ENCODE results near the gene DNAH11. TPM values are rescaled to one million over a fixed set of nuclear protein-coding genes. Genes with fewer than 3 reads are reported as not detected.
"Not testable (repeated sequence)": the region's sequence is repeated elsewhere in the genome, so short reads cannot be mapped to it uniquely, and the experiment has no call there.

Gene DNAH11
- total and polyA plus RNA-seq, 4 donors, result 7.5 to 16.8 (median 7.7) TPM

- no peak for DNase-seq (ENCODE audit: low read depth in 4 of 6, low spot score in 6 of 6)
- H3K27ac ChIP-seq (ENCODE audit: low read depth, low read length), result no peak overlapping the region
Observed at GRCh38 chr7:21719846-21720245, 177.0 kb downstream of the DNAH11 start.

GRCh38 chr7:21722371-21722770 lies 179.5 kb downstream of the DNAH11 start:
- Histone ChIP-seq H3K36me3 (ENCODE audit: control insufficient read depth, insufficient read depth, low read length) (no peaks in the 10 kb centered on the region), H3K27me3 (ENCODE audit: control insufficient read depth, insufficient read depth, low read length) (no peaks in the 10 kb centered on the region), H3K9me3 (ENCODE audit: control insufficient read depth, insufficient read depth, low read length) (no peaks in the 10 kb centered on the region), H3K4me3 (ENCODE audit: low read depth, low read length) (no peak overlapping the region), H3K4me1 (ENCODE audit: control insufficient read depth, insufficient read depth, low read length) (no peaks in the 10 kb centered on the region), H3K27ac (ENCODE audit: low read depth, low read length) (no peak overlapping the region)
- WGBS (ENCODE audit: insufficient coverage), result no CpG with 5 or more reads among the region's 4 CpGs
- no peak for DNase-seq (ENCODE audit: low read depth in 4 of 6, low spot score in 6 of 6)

More at GRCh38 chr7:21719846-21720245, 177.0 kb downstream of the DNAH11 start:
- no peak overlapping the region for H3K4me3 ChIP-seq (ENCODE audit: low read depth, low read length)
- no peaks in the 10 kb centered on the region for H3K4me1 ChIP-seq (ENCODE audit: control insufficient read depth, insufficient read depth, low read length)
- WGBS (ENCODE audit: insufficient coverage), result 93% methylated on average over 6 of the region's 10 CpGs
- H3K27me3 ChIP-seq (ENCODE audit: control insufficient read depth, insufficient read depth, low read length), result no peaks in the 10 kb centered on the region
- H3K9me3 ChIP-seq (ENCODE audit: control insufficient read depth, insufficient read depth, low read length), result no peaks in the 10 kb centered on the region
- no peaks in the 10 kb centered on the region for H3K36me3 ChIP-seq (ENCODE audit: control insufficient read depth, insufficient read depth, low read length)

DNA sequence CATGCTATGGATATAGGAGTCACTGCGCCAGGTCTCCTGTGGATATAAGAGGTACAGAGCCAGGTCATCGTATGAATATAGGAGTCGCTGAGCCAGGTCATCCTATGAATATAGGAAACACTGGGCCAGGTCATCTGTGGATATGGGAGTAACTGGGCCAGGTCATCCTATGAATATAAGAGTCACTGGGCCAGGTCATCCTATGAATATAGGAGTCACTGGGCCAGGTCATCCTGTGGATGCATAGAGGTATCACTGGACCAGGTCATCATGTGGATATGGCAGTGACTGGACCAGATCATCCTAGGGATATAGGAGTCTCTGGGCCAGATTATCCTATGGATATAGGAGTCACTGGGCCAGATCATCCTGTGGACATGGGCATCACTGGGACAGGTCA lies 181.7 kb downstream of the DNAH11 start:
- no peaks in the 10 kb centered on the region for H3K27me3 ChIP-seq (ENCODE audit: control insufficient read depth, insufficient read depth, low read length)
- no peaks in the 10 kb centered on the region for H3K9me3 ChIP-seq (ENCODE audit: control insufficient read depth, insufficient read depth, low read length)
- no peak for DNase-seq (ENCODE audit: low read depth in 4 of 6, low spot score in 6 of 6)
- H3K36me3 ChIP-seq (ENCODE audit: control insufficient read depth, insufficient read depth, low read length), result no peaks in the 10 kb centered on the region
- WGBS (ENCODE audit: insufficient coverage), result 90% methylated on average over 3 of the region's 3 CpGs
- no peak overlapping the region for H3K4me3 ChIP-seq (ENCODE audit: low read depth, low read length)
- no peaks in the 10 kb centered on the region for H3K4me1 ChIP-seq (ENCODE audit: control insufficient read depth, insufficient read depth, low read length)
- H3K27ac ChIP-seq (ENCODE audit: low read depth, low read length), result no peak overlapping the region

- Histone ChIP-seq H3K4me3 (ENCODE audit: low read depth, low read length) (no peak overlapping the region), H3K4me1 (ENCODE audit: control insufficient read depth, insufficient read depth, low read length) (no peaks in the 10 kb centered on the region), H3K27ac (ENCODE audit: low read depth, low read length) (no peak overlapping the region), H3K9me3 (ENCODE audit: control insufficient read depth, insufficient read depth, low read length) (no peaks in the 10 kb centered on the region), H3K27me3 (ENCODE audit: control insufficient read depth, insufficient read depth, low read length) (no peaks in the 10 kb centered on the region), H3K36me3 (ENCODE audit: control insufficient read depth, insufficient read depth, low read length) (no peaks in the 10 kb centered on the region)
- 100% methylated on average over 1 of the region's 2 CpGs for WGBS (ENCODE audit: insufficient coverage)
- no peak for DNase-seq (ENCODE audit: low read depth in 4 of 6, low spot score in 6 of 6)
Observed at GRCh38 chr7:21730399-21730798, 187.6 kb downstream of the DNAH11 start.

- H3K27ac ChIP-seq (ENCODE audit: low read depth, low read length), result no peak overlapping the region
Observed at GRCh38 chr7:21731977-21732376, 189.1 kb downstream of the DNAH11 start.

GRCh38 chr7:21732956-21733355 lies 190.1 kb downstream of the DNAH11 start:
- not testable (repeated sequence) for H3K27ac ChIP-seq (ENCODE audit: low read depth, low read length); H3K4me3 ChIP-seq (ENCODE audit: low read depth, low read length); DNase-seq (ENCODE audit: low read depth in 4 of 6, low spot score in 6 of 6); H3K27me3 ChIP-seq (ENCODE audit: control insufficient read depth, insufficient read depth, low read length); H3K4me1 ChIP-seq (ENCODE audit: control insufficient read depth, insufficient read depth, low read length); H3K36me3 ChIP-seq (ENCODE audit: control insufficient read depth, insufficient read depth, low read length); H3K9me3 ChIP-seq (ENCODE audit: control insufficient read depth, insufficient read depth, low read length)
- 94% methylated on average over 3 of the region's 6 CpGs for WGBS (ENCODE audit: insufficient coverage)

More at GRCh38 chr7:21731977-21732376, 189.1 kb downstream of the DNAH11 start:
- no peak for DNase-seq (ENCODE audit: low read depth in 4 of 6, low spot score in 6 of 6)
- Histone ChIP-seq H3K36me3 (ENCODE audit: control insufficient read depth, insufficient read depth, low read length) (no peaks in the 10 kb centered on the region), H3K27me3 (ENCODE audit: control insufficient read depth, insufficient read depth, low read length) (no peaks in the 10 kb centered on the region), H3K9me3 (ENCODE audit: control insufficient read depth, insufficient read depth, low read length) (no peaks in the 10 kb centered on the region), H3K4me1 (ENCODE audit: control insufficient read depth, insufficient read depth, low read length) (no peaks in the 10 kb centered on the region), H3K4me3 (ENCODE audit: low read depth, low read length) (no peak overlapping the region)
- WGBS (ENCODE audit: insufficient coverage), result 94% methylated on average over 2 of the region's 3 CpGs

- Histone ChIP-seq H3K9me3 (ENCODE audit: control insufficient read depth, insufficient read depth, low read length) (no peaks in the 10 kb centered on the region), H3K36me3 (ENCODE audit: control insufficient read depth, insufficient read depth, low read length) (no peaks in the 10 kb centered on the region), H3K4me1 (ENCODE audit: control insufficient read depth, insufficient read depth, low read length) (no peaks in the 10 kb centered on the region), H3K27ac (ENCODE audit: low read depth, low read length) (no peak overlapping the region), H3K27me3 (ENCODE audit: control insufficient read depth, insufficient read depth, low read length) (no peaks in the 10 kb centered on the region), H3K4me3 (ENCODE audit: low read depth, low read length) (no peak overlapping the region)
- WGBS (ENCODE audit: insufficient coverage), result 79% methylated on average over 2 of the region's 5 CpGs
- DNase-seq (ENCODE audit: low read depth in 4 of 6, low spot score in 6 of 6), result no peak
Observed at GRCh38 chr7:21733837-21734236, 191.0 kb downstream of the DNAH11 start.

DNA sequence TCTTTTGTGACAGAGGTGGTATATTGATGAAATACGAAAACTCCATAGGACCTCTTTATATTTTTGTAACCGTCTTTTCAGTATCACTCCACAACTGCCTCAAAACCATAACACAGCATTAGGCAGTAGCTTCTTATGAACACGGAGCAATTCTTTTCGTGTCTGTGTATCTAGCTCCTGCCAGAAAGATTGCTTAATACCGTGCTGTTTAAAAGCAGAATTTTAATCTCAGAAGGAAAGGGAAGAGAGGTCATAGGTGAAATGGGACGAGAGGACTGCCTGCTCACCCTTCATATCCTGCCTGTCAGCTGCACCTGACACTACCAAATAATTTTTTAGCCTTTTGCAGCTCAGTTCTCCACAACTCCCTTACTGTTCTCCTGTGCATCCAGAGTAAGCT lies 200.7 kb downstream of the DNAH11 start:
- no peak overlapping the region for H3K27ac ChIP-seq (ENCODE audit: low read depth, low read length)
- no peaks in the 10 kb centered on the region for H3K27me3 ChIP-seq (ENCODE audit: control insufficient read depth, insufficient read depth, low read length)
- DNase-seq (ENCODE audit: low read depth in 4 of 6, low spot score in 6 of 6), result no peak
- no peaks in the 10 kb centered on the region for H3K4me1 ChIP-seq (ENCODE audit: control insufficient read depth, insufficient read depth, low read length)
- no peaks in the 10 kb centered on the region for H3K9me3 ChIP-seq (ENCODE audit: control insufficient read depth, insufficient read depth, low read length)
- WGBS (ENCODE audit: insufficient coverage), result 79% methylated on average over 4 of the region's 6 CpGs
- H3K36me3 ChIP-seq (ENCODE audit: control insufficient read depth, insufficient read depth, low read length), result no peaks in the 10 kb centered on the region
- no peak overlapping the region for H3K4me3 ChIP-seq (ENCODE audit: low read depth, low read length)

DNA sequence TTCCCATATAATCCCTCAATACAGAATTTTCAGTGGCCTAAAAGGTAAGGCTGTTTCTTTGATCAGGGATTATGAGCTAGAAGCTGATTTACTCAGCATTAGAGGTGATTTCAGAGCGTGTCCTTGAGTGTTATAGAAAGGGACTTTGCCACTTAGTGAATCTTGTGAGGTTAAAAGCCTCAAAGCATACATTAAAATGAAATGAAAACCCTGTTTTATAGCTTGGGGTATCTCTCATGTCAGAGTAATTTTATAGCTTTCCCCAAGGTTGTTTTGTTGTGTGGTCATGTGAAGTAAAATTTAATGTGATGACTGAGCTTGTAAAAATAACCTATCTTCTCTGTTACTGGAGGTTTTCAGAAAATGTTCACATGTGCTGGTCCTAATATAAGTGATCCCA lies 204.1 kb downstream of the DNAH11 start:
- no peaks in the 10 kb centered on the region for H3K4me1 ChIP-seq (ENCODE audit: control insufficient read depth, insufficient read depth, low read length)
- H3K9me3 ChIP-seq (ENCODE audit: control insufficient read depth, insufficient read depth, low read length), result no peaks in the 10 kb centered on the region
- DNase-seq (ENCODE audit: low read depth in 4 of 6, low spot score in 6 of 6), result peak in 1 of 6 donors; percentile 7
- no peaks in the 10 kb centered on the region for H3K27me3 ChIP-seq (ENCODE audit: control insufficient read depth, insufficient read depth, low read length)
- no peak overlapping the region for H3K4me3 ChIP-seq (ENCODE audit: low read depth, low read length)
- H3K36me3 ChIP-seq (ENCODE audit: control insufficient read depth, insufficient read depth, low read length), result no peaks in the 10 kb centered on the region
- no peak overlapping the region for H3K27ac ChIP-seq (ENCODE audit: low read depth, low read length)
- no CpG with 5 or more reads among the region's 1 CpG for WGBS (ENCODE audit: insufficient coverage)

DNA sequence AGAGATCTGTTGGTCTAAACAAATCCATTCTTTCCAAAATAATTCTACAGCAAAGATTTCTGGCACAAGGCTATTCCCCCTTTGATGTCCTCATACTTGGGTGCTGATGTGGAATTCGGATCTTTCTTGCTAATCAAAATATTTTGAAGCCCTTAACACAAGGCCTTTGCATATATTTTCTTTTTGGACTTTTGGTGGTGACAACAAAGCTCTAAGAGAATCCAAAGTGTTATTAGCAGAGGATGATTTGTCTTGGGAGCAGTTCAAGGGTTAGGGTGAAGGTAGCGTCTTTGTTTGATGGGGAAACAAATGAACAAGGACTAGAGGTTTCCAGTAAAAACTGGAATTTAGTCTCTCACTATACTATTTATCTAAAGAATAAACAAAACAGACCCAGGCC lies 205.0 kb downstream of the DNAH11 start:
- H3K4me3 ChIP-seq (ENCODE audit: low read depth, low read length), result no peak overlapping the region
- WGBS (ENCODE audit: insufficient coverage), result no CpG with 5 or more reads among the region's 2 CpGs

More for the DNA sequence above, 205.0 kb downstream of the DNAH11 start:
- DNase-seq (ENCODE audit: low read depth in 4 of 6, low spot score in 6 of 6), result peak in 1 of 6 donors; percentile 53
- Histone ChIP-seq H3K36me3 (ENCODE audit: control insufficient read depth, insufficient read depth, low read length) (no peaks in the 10 kb centered on the region), H3K27me3 (ENCODE audit: control insufficient read depth, insufficient read depth, low read length) (no peaks in the 10 kb centered on the region), H3K27ac (ENCODE audit: low read depth, low read length) (no peak overlapping the region), H3K9me3 (ENCODE audit: control insufficient read depth, insufficient read depth, low read length) (no peaks in the 10 kb centered on the region), H3K4me1 (ENCODE audit: control insufficient read depth, insufficient read depth, low read length) (no peaks in the 10 kb centered on the region)

Data from spinal cord (tissue), 10 donors.